Activated naive CD8-positive, alpha-beta T cell treated with anti-CD3 and anti-CD28 coated beads, Interleukin-2, amount 50 U/mL, for 24 hours (primary cell): ENCODE results near the gene ZPBP2.
"Not testable (repeated sequence)": the region's sequence is repeated elsewhere in the genome, so short reads cannot be mapped to it uniquely, and the experiment has no call there.

Experiments
- ATAC-seq: fragments of 150-1000 bp; cut with Tn5 transposase; one replicate; pipeline ENCODE4 v1.10.0; 2021
- DNase-seq: peaks from one replicate; pipeline ENCODE4 v3.0.0; 2021
- H3K27ac Mint-ChIP-seq: one replicate; pipeline ENCODE4 v1.8.0; 2021; ENCODE audit warnings: mild to moderate bottlenecking, mixed read lengths
- H3K27me3 Mint-ChIP-seq: one replicate; pipeline ENCODE4 v1.8.0; 2021; ENCODE audit warnings: mixed read lengths
- H3K36me3 Mint-ChIP-seq: one replicate; pipeline ENCODE4 v1.8.0; 2021; ENCODE audit warnings: low read depth, mixed read lengths
- H3K4me1 Mint-ChIP-seq: one replicate; pipeline ENCODE4 v1.8.0; 2021; ENCODE audit warnings: mixed read lengths
- H3K4me3 Mint-ChIP-seq: one replicate; pipeline ENCODE4 v1.8.0; 2021; ENCODE audit warnings: mild to moderate bottlenecking, moderate library complexity, mixed read lengths
- H3K9me3 Mint-ChIP-seq: one replicate; pipeline ENCODE4 v1.8.0; 2021; ENCODE audit warnings: mixed read lengths

Gene ZPBP2

GRCh38 chr17:39841134-39841683 is 26.8 kb upstream of the ZPBP2 start:
- Mint-ChIP-seq H3K27ac (peak overlapping the region; percentile 63), H3K4me1 (peaks cover 69% of the 10 kb centered on the region), H3K9me3 (peaks cover 19% of the 10 kb centered on the region), H3K27me3 (no peaks in the 10 kb centered on the region), H3K4me3 (no peak overlapping the region), H3K36me3 (peaks cover 64% of the 10 kb centered on the region)
- ATAC-seq (no peak), DNase-seq (no peak)

DNA sequence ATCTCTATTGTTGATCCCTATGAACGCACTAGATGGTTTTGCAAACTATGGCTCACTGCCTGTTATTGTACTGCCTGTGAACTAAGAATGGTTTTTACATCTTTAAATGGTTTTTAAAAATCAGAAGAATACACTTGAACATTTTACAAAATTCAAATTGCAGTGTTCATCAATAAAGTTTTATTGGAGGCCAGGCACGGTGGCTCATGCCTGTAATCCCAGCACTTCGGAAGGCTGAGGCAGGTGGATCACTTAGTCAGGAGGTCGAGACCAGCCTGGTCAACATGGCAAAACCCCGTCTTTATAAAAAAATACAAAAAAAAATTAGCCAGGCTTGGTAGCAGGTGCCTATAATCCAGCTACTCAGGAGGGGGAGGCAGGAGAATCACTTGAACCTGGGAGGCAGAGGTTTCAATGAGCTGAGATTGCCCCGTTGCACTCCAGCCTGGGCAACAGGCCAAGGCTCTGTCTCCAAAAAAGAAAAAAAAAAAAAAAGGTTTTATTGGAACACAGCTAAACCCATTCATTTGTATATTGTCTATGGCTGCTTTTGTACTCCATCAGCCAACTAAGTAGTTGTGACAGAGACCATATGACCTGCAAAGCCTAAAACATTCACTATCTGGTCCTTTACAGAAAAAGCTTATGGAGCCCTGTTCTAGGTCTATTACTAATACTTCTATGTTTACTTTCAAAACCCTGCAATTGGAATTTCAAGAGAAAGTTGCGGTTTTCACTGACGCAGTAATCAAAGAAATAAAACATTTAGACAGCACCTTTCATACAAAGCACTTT is 22.8 kb upstream of the ZPBP2 start:
- Mint-ChIP-seq H3K4me3 (peak overlapping the region; percentile 71), H3K36me3 (peaks cover 44% of the 10 kb centered on the region), H3K9me3 (peaks cover under 1% of the 10 kb centered on the region), H3K27me3 (no peaks in the 10 kb centered on the region), H3K4me1 (peaks cover 88% of the 10 kb centered on the region), H3K27ac (peak overlapping the region; percentile 95)
- ATAC-seq (no peak), DNase-seq (no peak)

DNA sequence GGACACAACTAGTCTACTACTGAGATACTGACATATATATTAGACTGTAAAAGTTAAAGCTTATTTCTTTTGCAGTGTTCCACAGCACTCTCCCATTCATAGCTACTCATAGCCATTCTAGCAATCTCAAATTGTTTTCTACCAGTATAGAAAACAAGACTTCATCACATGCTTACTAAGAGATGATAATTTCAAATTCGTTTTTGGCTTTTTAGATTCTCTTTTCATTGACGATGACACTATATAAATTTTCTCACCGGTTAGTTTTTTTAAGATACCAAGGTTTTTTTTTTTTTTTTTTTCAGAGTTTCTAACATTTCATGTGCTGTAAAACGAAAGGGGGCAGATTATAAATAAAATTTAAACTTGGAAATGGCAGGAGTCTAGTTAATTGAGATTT is 21.8 kb upstream of the ZPBP2 start:
- no peak for DNase-seq
- H3K4me1 Mint-ChIP-seq, result peaks cover 80% of the 10 kb centered on the region
- peaks cover 37% of the 10 kb centered on the region for H3K36me3 Mint-ChIP-seq
- no peak for ATAC-seq
- no peaks in the 10 kb centered on the region for H3K27me3 Mint-ChIP-seq
- peak overlapping the region; percentile 41 for H3K27ac Mint-ChIP-seq
- no peaks in the 10 kb centered on the region for H3K9me3 Mint-ChIP-seq
- H3K4me3 Mint-ChIP-seq, result no peak overlapping the region

GRCh38 chr17:39848600-39848999 is 19.4 kb upstream of the ZPBP2 start:
- peaks cover 78% of the 10 kb centered on the region for H3K4me1 Mint-ChIP-seq
- DNase-seq, result no peak
- peak overlapping the region; percentile 20 for H3K27ac Mint-ChIP-seq
- H3K9me3 Mint-ChIP-seq, result no peaks in the 10 kb centered on the region
- peaks cover 32% of the 10 kb centered on the region for H3K36me3 Mint-ChIP-seq
- no peak for ATAC-seq
- H3K4me3 Mint-ChIP-seq, result no peak overlapping the region
- no peaks in the 10 kb centered on the region for H3K27me3 Mint-ChIP-seq

DNA sequence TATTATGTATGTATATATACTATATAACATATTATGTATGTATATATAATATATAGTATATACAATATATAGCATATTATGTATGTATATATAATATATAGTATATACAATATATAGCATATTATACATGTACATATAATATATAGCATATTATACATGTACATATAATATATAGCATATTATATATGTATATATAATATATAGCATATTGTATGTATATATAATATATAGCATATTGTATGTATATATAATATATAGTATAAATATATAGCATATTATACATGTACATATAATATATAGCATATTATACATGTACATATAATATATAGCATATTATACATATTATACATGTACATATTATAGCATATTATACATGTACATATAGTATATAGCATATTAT is 17.8 kb upstream of the ZPBP2 start:
- H3K36me3 Mint-ChIP-seq, result peaks cover 36% of the 10 kb centered on the region
- not testable (repeated sequence) for DNase-seq, H3K9me3 Mint-ChIP-seq, ATAC-seq, H3K4me3 Mint-ChIP-seq, H3K27me3 Mint-ChIP-seq, H3K27ac Mint-ChIP-seq
- peaks cover 74% of the 10 kb centered on the region for H3K4me1 Mint-ChIP-seq

- no peaks in the 10 kb centered on the region for H3K27me3 Mint-ChIP-seq
- H3K4me3 Mint-ChIP-seq, result peak overlapping the region; percentile 45
- H3K9me3 Mint-ChIP-seq, result no peaks in the 10 kb centered on the region
- H3K27ac Mint-ChIP-seq, result peak overlapping the region; percentile 79
- peaks cover 64% of the 10 kb centered on the region for H3K4me1 Mint-ChIP-seq
- no peak for DNase-seq
- ATAC-seq, result peak; percentile 82
- H3K36me3 Mint-ChIP-seq, result peaks cover 35% of the 10 kb centered on the region
These were observed 15.8 kb upstream of the ZPBP2 start for GRCh38 chr17:39852239-39852638.

DNA sequence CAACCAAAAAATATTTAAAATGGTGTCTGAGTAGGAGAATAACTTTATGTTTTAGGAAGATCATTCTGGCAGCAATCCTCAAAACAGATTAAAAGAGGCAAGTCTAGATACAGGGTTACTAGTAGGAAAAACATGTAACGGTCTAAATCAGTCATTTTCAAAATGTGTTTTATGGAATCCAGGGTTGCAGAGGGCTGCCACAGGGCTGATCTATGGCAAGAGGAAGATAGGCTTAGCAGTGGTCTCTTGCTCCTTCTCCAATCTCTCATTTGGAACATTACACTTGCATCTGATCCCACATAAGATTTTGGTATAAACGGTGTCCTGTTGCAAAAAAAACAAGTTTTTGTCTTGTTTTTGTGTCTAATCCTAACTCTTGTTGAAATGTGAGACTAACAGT is 13.1 kb upstream of the ZPBP2 start:
- H3K4me1 Mint-ChIP-seq, result peaks cover 61% of the 10 kb centered on the region
- H3K27ac Mint-ChIP-seq, result peak overlapping the region; percentile 57
- DNase-seq, result no peak
- ATAC-seq, result no peak
- H3K36me3 Mint-ChIP-seq, result peaks cover 46% of the 10 kb centered on the region
- H3K4me3 Mint-ChIP-seq, result no peak overlapping the region
- no peaks in the 10 kb centered on the region for H3K9me3 Mint-ChIP-seq
- H3K27me3 Mint-ChIP-seq, result no peaks in the 10 kb centered on the region

- not testable (repeated sequence) for H3K27ac Mint-ChIP-seq, DNase-seq, ATAC-seq, H3K27me3 Mint-ChIP-seq, H3K4me3 Mint-ChIP-seq, H3K9me3 Mint-ChIP-seq
- Mint-ChIP-seq H3K36me3 (peaks cover 48% of the 10 kb centered on the region), H3K4me1 (peaks cover 71% of the 10 kb centered on the region)
These were observed 11.9 kb upstream of the ZPBP2 start for GRCh38 chr17:39855911-39856649.

DNA sequence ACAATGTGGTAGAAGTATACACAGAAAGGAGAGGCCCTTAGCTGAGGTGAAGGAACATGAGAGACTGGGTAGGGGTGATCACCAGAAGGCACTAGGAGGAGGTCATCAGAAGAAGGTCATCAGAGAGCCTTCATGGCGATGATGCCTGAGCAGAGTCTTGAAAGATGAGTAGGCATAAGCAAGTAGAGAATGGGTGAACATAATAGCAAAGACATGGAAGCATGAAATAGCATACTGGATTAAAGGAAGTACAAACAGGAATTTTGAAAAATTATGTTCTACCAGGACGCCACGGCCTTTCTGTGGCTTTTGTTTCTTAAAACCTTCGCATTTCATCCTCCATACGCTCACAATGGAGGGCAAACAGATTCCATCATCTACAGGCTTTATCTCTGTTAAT is 6.8 kb upstream of the ZPBP2 start:
- Mint-ChIP-seq H3K4me1 (peaks cover 61% of the 10 kb centered on the region), H3K27ac (peak overlapping the region; percentile 87), H3K36me3 (peaks cover 40% of the 10 kb centered on the region), H3K27me3 (no peaks in the 10 kb centered on the region), H3K9me3 (no peaks in the 10 kb centered on the region), H3K4me3 (peak overlapping the region; percentile 88)
- DNase-seq, result no peak
- ATAC-seq, result peak; percentile 29

- H3K9me3 Mint-ChIP-seq, result no peaks in the 10 kb centered on the region
- H3K4me3 Mint-ChIP-seq, result peak overlapping the region; percentile 88
- H3K4me1 Mint-ChIP-seq, result peaks cover 66% of the 10 kb centered on the region
- H3K27me3 Mint-ChIP-seq, result no peaks in the 10 kb centered on the region
- DNase-seq (no peak), ATAC-seq (no peak)
- H3K36me3 Mint-ChIP-seq, result peaks cover 27% of the 10 kb centered on the region
- H3K27ac Mint-ChIP-seq, result peak overlapping the region; percentile 96
These were observed 4.6 kb upstream of the ZPBP2 start for GRCh38 chr17:39863244-39863917.

GRCh38 chr17:39863918-39864746 is 3.9 kb upstream of the ZPBP2 start, which contains the start of gene IKZF3:
IKZF3 (minus strand) TSS chr17:39864312; CDS start chr17:39864126, 186 bp downstream.
- Mint-ChIP-seq H3K4me1 (peaks cover 70% of the 10 kb centered on the region), H3K4me3 (peak within 1 kb of the TSS; percentile 88), H3K27ac (peak within 1 kb of the TSS; percentile 96), H3K36me3 (peaks cover 25% of the 10 kb centered on the region), H3K9me3 (no peaks in the 10 kb centered on the region), H3K27me3 (no peaks in the 10 kb centered on the region)
- peak; percentile 90 for DNase-seq
- peak; percentile 77 for ATAC-seq

DNA sequence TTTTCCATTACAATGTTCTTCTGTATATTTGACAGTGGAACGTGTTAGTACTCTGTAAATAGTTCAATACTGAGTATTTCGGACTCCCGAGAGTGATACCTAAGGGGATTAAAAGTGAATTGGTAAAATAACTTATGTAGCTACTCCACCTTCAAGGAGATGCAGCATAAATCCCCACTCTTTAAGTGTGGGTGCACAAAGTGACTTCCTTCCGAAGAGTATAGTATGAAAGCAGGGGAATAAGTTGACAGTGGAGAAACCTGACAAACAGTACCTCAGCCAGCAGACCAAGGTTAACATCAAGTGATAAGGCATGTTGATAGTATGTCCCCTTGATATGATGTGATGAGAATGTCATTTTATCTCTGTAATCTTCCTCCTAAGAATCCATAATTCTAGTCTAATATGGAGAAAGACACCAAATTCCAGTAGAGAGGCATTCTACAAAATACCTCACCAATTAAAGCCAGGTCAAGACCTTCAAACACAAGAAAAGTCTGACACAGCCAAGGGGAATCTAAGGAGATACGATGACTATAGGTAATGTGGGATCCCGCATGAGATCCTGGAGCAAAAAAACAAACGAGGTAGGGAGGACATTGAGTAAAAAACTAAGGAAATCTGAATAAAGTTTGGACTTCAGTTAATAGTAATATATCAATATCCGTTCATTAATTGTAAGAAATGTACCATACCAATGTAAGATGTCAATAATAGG is 1.8 kb upstream of the ZPBP2 start:
- no peak for ATAC-seq
- no peak for DNase-seq
- Mint-ChIP-seq H3K9me3 (no peaks in the 10 kb centered on the region), H3K36me3 (peaks cover 12% of the 10 kb centered on the region), H3K4me1 (peaks cover 52% of the 10 kb centered on the region), H3K4me3 (peak overlapping the region; percentile 18), H3K27ac (peak overlapping the region; percentile 96), H3K27me3 (no peaks in the 10 kb centered on the region)
